ENCODE results near the gene HBE1.

Gene HBE1

DNA sequence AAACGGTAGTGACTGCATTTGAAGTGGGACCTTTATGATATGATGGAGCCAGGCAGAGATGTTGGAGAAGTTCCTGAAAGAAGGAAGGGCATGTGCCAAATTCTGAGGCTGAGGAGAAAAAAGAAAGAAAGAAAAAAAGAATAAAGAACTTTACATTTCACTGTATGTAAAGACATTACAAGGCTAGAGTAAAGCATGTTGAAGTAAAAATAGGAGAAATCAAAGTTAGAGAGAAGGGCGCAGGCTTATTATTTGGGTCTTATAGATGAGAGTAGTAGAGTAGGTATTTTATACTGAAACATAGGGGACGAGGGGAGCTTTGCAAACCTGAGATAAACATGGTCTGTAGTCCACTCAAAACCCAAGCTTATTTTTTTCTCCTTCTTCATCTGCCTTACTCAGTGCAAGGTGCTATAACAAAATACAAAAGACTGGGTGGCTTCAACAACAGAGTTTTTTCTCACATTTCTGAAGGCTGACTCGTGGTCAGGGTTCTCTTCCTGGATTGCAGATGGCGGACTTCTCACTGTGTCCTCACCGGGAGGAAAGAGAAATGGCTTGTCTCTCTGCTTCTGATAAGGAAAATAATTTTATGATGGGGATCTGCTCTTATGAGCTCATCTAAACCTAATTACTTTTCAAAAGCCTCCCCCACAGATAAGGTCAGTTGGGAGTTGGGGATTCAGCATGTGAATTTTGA lies 22.8 kb downstream of the HBE1 start:
- no peak for TF ChIP-seq CTCF (IDR thresholded peaks at IDR 0.05; ENCODE audit: low read depth, low read length)

GRCh38 chr11:5245155-5245554 lies 24.6 kb downstream of the HBE1 start:
- H3K27me3 ChIP-seq = no peaks in the 10 kb centered on the region
- no peaks in the 10 kb centered on the region for H3K9me3 ChIP-seq
- H3K4me3 ChIP-seq (ENCODE audit: low read depth, low read length) = no peak overlapping the region
- H3K36me3 ChIP-seq = no peaks in the 10 kb centered on the region
- H3K4me1 ChIP-seq = no peaks in the 10 kb centered on the region
- DNase-seq = no peak
- TF ChIP-seq CTCF (IDR thresholded peaks at IDR 0.05; ENCODE audit: low read depth, low read length) = no peak

More for the DNA sequence above, 22.8 kb downstream of the HBE1 start:
- Histone ChIP-seq H3K4me1 (no peaks in the 10 kb centered on the region), H3K9me3 (no peaks in the 10 kb centered on the region), H3K36me3 (no peaks in the 10 kb centered on the region), H3K27me3 (no peaks in the 10 kb centered on the region), H3K4me3 (ENCODE audit: low read depth, low read length) (no peak overlapping the region)
- DNase-seq = no peak

GRCh38 chr11:5243816-5244180 lies 25.9 kb downstream of the HBE1 start:
- no peaks in the 10 kb centered on the region for H3K27me3 ChIP-seq
- H3K4me3 ChIP-seq (ENCODE audit: low read depth, low read length) = no peak overlapping the region
- DNase-seq = no peak
- H3K4me1 ChIP-seq = no peaks in the 10 kb centered on the region
- no peaks in the 10 kb centered on the region for H3K9me3 ChIP-seq
- TF ChIP-seq CTCF (IDR thresholded peaks at IDR 0.05; ENCODE audit: low read depth, low read length) = no peak
- no peaks in the 10 kb centered on the region for H3K36me3 ChIP-seq

GRCh38 chr11:5242933-5243815 lies 26.6 kb downstream of the HBE1 start:
- no peaks in the 10 kb centered on the region for H3K4me1 ChIP-seq
- DNase-seq = no peak
- H3K9me3 ChIP-seq = no peaks in the 10 kb centered on the region
- H3K4me3 ChIP-seq (ENCODE audit: low read depth, low read length) = no peak overlapping the region
- no peaks in the 10 kb centered on the region for H3K36me3 ChIP-seq
- H3K27me3 ChIP-seq = no peaks in the 10 kb centered on the region
- TF ChIP-seq CTCF (IDR thresholded peaks at IDR 0.05; ENCODE audit: low read depth, low read length) = no peak

GRCh38 chr11:5242208-5242607 lies 27.5 kb downstream of the HBE1 start:
- H3K4me1 ChIP-seq = no peaks in the 10 kb centered on the region
- H3K27me3 ChIP-seq = no peaks in the 10 kb centered on the region
- H3K36me3 ChIP-seq = no peaks in the 10 kb centered on the region
- H3K4me3 ChIP-seq (ENCODE audit: low read depth, low read length) = no peak overlapping the region
- no peak for TF ChIP-seq CTCF (IDR thresholded peaks at IDR 0.05; ENCODE audit: low read depth, low read length)
- no peaks in the 10 kb centered on the region for H3K9me3 ChIP-seq
- DNase-seq = no peak

GRCh38 chr11:5241458-5241857 lies 28.3 kb downstream of the HBE1 start:
- Histone ChIP-seq H3K4me3 (ENCODE audit: low read depth, low read length) (no peak overlapping the region), H3K36me3 (no peaks in the 10 kb centered on the region), H3K4me1 (no peaks in the 10 kb centered on the region), H3K9me3 (no peaks in the 10 kb centered on the region), H3K27me3 (no peaks in the 10 kb centered on the region)
- DNase-seq = no peak
- no peak for TF ChIP-seq CTCF (IDR thresholded peaks at IDR 0.05; ENCODE audit: low read depth, low read length)

Data from BE2C (cell line).